ENCODE results near the gene ONECUT2. TPM values are rescaled to one million over a fixed set of nuclear protein-coding genes. Genes with fewer than 3 reads are reported as not detected.

The ONECUT2 gene
- polyA plus RNA-seq, 1 of the 3 experiments (the other 2 are of a cell fraction) = 0.16 TPM

DNA sequence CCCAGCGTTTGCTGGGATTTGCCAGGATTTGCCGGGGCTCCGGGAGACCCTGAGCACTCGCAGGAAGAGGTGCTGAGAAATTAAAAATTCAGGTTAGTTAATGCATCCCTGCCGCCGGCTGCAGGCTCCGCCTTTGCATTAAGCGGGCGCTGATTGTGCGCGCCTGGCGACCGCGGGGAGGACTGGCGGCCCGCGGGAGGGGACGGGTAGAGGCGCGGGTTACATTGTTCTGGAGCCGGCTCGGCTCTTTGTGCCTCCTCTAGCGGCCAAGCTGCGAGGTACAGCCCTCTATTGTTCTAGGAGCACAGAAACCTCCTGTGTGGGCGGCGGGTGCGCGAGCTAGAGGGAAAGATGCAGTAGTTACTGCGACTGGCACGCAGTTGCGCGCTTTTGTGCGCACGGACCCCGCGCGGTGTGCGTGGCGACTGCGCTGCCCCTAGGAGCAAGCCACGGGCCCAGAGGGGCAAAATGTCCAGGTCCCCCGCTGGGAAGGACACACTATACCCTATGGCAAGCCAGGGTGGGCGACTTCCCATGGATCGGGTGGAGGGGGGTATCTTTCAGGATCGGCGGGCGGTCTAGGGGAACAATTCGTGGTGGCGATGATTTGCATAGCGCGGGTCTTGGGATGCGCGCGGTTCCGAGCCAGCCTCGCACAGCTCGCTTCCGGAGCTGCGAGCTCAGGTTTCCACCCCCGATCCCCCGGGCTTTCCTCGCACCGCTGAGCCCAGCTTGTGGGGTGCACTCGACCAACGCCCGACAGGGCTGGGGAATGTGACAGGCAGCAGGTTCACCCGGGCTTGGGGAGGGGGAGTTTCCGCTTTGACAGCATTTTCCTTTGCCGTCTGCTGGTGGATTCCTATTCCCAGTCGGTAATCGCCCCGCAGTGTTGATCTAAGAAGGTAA is 2.8 kb downstream of the ONECUT2 start (continued):
- TF ChIP-seq, protein P1, sequence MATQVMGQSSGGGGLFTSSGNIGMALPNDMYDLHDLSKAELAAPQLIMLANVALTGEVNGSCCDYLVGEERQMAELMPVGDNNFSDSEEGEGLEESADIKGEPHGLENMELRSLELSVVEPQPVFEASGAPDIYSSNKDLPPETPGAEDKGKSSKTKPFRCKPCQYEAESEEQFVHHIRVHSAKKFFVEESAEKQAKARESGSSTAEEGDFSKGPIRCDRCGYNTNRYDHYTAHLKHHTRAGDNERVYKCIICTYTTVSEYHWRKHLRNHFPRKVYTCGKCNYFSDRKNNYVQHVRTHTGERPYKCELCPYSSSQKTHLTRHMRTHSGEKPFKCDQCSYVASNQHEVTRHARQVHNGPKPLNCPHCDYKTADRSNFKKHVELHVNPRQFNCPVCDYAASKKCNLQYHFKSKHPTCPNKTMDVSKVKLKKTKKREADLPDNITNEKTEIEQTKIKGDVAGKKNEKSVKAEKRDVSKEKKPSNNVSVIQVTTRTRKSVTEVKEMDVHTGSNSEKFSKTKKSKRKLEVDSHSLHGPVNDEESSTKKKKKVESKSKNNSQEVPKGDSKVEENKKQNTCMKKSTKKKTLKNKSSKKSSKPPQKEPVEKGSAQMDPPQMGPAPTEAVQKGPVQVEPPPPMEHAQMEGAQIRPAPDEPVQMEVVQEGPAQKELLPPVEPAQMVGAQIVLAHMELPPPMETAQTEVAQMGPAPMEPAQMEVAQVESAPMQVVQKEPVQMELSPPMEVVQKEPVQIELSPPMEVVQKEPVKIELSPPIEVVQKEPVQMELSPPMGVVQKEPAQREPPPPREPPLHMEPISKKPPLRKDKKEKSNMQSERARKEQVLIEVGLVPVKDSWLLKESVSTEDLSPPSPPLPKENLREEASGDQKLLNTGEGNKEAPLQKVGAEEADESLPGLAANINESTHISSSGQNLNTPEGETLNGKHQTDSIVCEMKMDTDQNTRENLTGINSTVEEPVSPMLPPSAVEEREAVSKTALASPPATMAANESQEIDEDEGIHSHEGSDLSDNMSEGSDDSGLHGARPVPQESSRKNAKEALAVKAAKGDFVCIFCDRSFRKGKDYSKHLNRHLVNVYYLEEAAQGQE (IDR thresholded peaks at IDR 0.05; ENCODE audit: low read depth, low read length) = no peak
- TF ChIP-seq EZH2phosphoT487 (IDR thresholded peaks at IDR 0.05; ENCODE audit: borderline replicate concordance, low read depth) = no peak
- no peak for TF ChIP-seq YY1 (IDR thresholded peaks at IDR 0.05; ENCODE audit: low read depth)
- TF ChIP-seq NFIC (IDR thresholded peaks at IDR 0.05; ENCODE audit: borderline replicate concordance) = no peak
- no peak for TF ChIP-seq FOXJ3 (CRISPR knock-in tag; IDR thresholded peaks at IDR 0.05)
- TF ChIP-seq SIN3A (IDR thresholded peaks at IDR 0.05; ENCODE audit: borderline replicate concordance, low read depth, low read length) = no peak
- no peak for TF ChIP-seq RFX5 (IDR thresholded peaks at IDR 0.05; ENCODE audit: low read length)
- TF ChIP-seq SMC3 (IDR thresholded peaks at IDR 0.05; ENCODE audit: low read depth, low read length) = peak; percentile 84
- TF ChIP-seq, protein P2, sequence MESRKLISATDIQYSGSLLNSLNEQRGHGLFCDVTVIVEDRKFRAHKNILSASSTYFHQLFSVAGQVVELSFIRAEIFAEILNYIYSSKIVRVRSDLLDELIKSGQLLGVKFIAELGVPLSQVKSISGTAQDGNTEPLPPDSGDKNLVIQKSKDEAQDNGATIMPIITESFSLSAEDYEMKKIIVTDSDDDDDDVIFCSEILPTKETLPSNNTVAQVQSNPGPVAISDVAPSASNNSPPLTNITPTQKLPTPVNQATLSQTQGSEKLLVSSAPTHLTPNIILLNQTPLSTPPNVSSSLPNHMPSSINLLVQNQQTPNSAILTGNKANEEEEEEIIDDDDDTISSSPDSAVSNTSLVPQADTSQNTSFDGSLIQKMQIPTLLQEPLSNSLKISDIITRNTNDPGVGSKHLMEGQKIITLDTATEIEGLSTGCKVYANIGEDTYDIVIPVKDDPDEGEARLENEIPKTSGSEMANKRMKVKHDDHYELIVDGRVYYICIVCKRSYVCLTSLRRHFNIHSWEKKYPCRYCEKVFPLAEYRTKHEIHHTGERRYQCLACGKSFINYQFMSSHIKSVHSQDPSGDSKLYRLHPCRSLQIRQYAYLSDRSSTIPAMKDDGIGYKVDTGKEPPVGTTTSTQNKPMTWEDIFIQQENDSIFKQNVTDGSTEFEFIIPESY (IDR thresholded peaks at IDR 0.05; ENCODE audit: borderline replicate concordance, low read depth) = no peak

DNA sequence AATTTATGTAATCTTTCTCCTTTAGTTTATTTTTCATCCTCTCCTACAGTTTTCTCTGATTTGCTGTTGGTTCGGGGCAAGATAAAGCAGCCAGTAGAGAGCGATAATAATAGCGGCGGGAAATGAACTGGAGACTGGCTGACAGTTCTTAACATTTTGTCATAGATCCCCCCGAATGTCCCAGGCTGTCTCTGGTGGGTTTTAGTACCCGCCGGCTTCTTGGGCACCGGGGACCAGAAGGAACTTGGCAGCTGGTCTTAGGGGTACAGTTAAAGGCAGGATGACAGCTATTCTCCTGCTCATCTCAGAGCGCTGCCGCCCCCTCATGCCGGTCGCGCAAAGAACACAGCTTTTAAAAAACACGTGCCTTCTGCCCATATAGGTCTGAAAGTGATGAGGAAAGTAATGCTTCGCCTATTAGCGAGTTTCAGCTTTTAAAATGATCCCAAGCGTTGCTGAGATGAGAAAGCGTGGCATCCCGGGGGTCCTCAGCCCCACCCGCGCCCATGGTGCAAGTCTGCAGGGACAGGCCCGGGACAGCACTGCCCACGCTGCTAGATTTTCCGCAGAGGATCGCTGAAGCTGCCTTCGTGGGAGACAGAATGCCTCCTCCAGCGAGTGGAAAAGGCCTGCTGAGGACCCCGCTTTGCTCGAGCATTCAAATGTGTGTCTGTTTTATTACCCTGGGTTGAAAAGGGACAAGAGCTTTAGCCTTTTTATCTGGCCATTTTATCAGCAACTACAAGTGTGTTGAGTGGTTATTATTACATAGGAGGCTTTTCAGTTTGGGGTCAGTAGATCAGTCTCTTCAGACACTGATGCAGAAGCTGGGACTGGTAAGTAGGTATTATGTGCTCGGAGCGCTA is 3.8 kb downstream of the ONECUT2 start:
- Histone ChIP-seq H3K27ac (ENCODE audit: low read depth in 2 of 2, low read length in 1 of 2) (peak overlapping the region in 1 of 2 experiments; percentile 82; a peak in 1 of 4 replicates), H3K9me3 (no peaks in the 10 kb centered on the region), H3K27me3 (ENCODE audit: insufficient read depth) (peaks cover 15% of the 10 kb centered on the region; the same call in 1 of the 2 replicates), H3F3A (replicated peaks; ENCODE audit: insufficient read depth) (no peaks in the 10 kb centered on the region), H3K4me2 (peak overlapping the region; percentile 100), H4K20me1 (ENCODE audit: insufficient read depth) (no peaks in the 10 kb centered on the region), H3K9ac (no peak overlapping the region), H3K4me1 (ENCODE audit: control insufficient read depth in 1 of 2, insufficient read depth in 2 of 2, low read depth in 1 of 2, low read length in 1 of 2) (peaks cover 0 to 22% of the 10 kb centered on the region in 2 experiments; a peak in 1 of 4 replicates), H3K36me3 (replicated peaks in 1 of 2; ENCODE audit: control insufficient read depth in 1 of 2, insufficient read depth in 2 of 2, low read length in 1 of 2) (no peaks in the 10 kb centered on the region), H3K4me3 (ENCODE audit: low read depth in 2 of 2, low read length in 1 of 2) (peak overlapping the region; percentile 73 to 76), H2AFZ (ENCODE audit: low read depth) (peak overlapping the region; percentile 91), H3K9me2 (no peaks in the 10 kb centered on the region), H3K79me2 (ENCODE audit: insufficient read depth) (no peaks in the 10 kb centered on the region)
- ChIA-PET POLR2A (interaction anchor here (0.7 to 5.8 kb wide), 2 partner anchors 86 to 741 kb away, joined by 3 to 43 read pairs; partner anchors contain the start of gene ST8SIA3), CTCF (interaction anchor here (0.5 to 5.4 kb wide), 56 partner anchors 9 to 781 kb away, joined by 3 to 72 read pairs (median 4); no protein-coding TSS in a partner anchor)
- TF ChIP-seq FOSL2 (IDR thresholded peaks at IDR 0.05; ENCODE audit: borderline replicate concordance, low read depth) (no peak), MXI1 (IDR thresholded peaks at IDR 0.05; ENCODE audit: low read depth, low read length) (peak; percentile 94; the same call in 1 of the 2 replicates), SMC3 (IDR thresholded peaks at IDR 0.05; ENCODE audit: low read depth, low read length) (peak; percentile 44), RAD21 (IDR thresholded peaks at IDR 0.05; ENCODE audit: low read length) (peak; percentile 76)
- TF ChIP-seq, protein P3, sequence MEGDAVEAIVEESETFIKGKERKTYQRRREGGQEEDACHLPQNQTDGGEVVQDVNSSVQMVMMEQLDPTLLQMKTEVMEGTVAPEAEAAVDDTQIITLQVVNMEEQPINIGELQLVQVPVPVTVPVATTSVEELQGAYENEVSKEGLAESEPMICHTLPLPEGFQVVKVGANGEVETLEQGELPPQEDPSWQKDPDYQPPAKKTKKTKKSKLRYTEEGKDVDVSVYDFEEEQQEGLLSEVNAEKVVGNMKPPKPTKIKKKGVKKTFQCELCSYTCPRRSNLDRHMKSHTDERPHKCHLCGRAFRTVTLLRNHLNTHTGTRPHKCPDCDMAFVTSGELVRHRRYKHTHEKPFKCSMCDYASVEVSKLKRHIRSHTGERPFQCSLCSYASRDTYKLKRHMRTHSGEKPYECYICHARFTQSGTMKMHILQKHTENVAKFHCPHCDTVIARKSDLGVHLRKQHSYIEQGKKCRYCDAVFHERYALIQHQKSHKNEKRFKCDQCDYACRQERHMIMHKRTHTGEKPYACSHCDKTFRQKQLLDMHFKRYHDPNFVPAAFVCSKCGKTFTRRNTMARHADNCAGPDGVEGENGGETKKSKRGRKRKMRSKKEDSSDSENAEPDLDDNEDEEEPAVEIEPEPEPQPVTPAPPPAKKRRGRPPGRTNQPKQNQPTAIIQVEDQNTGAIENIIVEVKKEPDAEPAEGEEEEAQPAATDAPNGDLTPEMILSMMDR (IDR thresholded peaks at IDR 0.05) = peak; percentile 42
- WGBS (ENCODE audit: low lambda C conversion rate) = 48% methylated on average over 26 of the region's 31 CpGs
- peak; percentile 76 for DNase-seq

Data from SK-N-SH (cell line).